NOMO-1 treated with dmso at 0.1 percent for 144 hours (cell line): ENCODE data around the gene MYEOV.

Source experiments
- DNase-seq: peaks from one replicate; lab custom pipeline; 2025; ENCODE audit not compliant: unreplicated experiment; lab: John Stamatoyannopoulos, UW

The MYEOV gene

DNA sequence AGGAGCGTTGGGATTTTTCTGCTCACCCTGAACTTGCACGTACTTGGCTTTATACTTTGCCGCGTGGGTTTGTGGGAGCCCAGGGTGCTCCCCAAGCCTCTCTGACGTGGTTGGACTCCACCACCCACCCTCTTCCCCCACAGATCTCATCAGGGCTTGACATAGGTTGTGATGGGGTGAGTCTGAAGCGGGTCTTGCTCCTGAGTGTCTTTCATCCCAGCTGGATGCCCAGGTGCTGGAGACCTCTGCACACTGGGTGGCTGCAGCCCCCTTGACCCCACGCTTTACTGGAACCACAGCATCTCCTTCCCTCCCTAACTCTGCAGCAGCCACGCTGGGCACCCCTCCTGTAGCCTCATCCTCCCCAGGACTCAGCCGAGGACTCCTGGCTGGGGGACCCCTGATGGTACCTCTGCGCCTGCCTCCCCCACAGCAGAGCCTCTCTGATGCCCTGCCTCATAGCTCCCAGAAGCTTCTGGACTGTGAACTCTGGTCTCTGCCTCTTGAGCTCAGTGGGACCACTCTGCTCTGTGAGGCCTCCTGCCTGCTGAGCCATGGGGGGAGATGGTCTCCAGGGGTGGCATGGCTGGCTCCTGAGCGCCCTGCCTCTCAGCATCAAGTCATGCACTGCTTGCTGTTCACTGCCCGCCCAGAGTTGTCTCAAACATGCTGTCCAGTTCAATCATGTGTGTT is 45.2 kb downstream of the MYEOV start:
- DNase-seq = no peak

DNA sequence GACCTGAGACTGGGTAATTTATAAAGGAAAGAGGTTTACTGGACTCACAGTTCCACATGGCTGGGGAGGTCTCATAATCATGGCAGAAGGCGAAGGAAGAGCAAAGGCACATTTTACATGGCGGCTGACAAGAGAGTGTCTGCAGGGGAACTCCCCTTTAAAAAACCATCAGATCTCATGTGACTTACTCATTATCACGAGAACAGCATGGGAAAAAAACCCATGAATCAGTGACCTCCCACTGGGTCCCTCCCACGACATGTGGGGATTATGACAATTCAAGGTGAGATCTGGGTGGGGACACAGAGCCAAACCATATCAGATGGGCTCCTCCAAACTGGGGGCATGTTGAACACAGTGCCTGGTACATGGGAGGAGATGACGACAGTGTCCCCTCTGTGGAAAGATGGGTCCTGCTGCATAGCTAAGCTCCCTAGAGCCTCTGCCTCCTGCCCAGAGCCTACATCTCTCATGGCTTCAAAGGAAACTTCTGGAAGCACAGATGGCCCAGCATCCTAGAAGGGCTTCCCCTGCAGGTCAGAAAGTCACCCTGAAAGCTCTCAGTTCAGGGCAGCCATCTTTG is 46.1 kb downstream of the MYEOV start:
- no peak for DNase-seq

DNA sequence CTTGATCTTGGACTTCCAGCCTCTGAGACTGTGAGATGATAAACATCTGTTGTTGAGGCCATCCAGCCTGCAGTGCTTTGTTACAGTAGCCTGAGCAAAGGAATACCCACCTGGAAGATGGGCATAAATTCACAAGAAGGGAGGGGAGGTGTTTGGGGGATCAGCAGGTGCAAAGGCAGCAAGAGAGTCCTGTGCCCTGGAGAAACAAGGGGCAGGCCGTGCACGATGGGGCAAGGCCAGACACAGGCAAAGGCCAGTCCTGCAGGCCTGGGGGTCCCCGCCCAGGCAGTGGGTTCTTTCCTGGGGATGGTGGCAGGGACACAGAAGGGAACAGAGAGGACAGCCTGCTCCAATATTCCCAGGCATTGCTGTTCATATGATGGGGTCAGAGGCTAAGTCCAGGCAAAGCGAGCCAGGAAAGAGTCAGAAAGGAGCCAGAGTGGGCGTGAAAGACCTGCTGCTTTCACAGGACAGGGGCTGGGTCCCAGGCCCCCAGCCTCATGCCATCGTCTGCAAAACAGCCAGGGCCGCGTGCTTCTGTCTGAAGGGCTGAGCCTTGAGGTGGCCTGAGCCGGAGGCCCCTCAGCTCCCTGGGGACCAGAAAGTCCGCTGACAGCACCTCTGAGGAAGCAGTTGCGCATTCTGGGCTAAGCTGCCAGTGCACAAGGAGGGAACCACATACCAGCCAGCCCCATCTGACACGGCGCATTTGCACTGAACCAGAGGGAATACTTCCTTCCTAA is 48.8 kb downstream of the MYEOV start:
- no peak for DNase-seq

DNA sequence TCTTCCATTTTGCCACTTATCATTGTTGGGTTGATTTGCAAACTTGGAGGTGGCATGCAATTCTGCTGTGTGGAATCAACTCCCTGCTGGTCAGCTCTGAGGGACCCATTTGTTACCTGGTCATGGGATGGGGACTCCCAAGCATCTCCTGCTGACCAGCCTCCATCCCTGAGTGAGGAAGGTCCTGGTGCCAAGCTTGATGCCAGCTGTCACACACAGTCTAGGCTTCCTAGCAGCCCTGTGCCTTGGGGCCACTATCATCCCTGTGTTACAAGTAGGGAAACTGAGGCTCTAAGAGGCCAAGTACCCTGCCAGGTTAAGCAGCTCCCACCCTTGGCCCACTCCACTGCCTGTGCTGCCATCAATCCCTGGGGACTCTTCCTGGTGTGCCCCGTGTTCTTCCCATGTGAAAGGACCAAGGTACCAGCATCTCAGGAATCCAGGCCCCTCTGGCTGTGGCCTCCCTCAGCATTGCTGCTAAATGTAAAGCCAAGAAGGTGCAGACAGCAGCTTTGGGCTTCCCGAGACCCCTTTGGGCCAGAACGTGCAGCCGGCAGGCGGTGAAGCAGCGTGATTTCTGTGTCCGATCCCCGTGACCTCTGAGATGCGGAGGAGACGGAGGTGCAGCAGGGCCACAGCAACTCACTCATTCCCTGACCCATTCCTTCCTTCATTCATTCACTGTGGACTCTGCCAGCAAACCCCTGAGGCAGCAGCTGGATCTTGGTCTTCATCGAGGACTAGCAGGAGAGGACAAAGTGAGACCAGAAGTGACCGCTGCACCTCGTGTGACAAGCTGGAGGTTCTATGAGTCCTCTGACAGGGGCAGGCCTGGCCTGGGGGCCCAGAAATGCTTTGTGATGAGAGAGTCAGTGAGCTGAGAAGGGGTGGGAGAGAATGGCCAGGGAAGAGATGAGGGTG is 49.7 kb downstream of the MYEOV start:
- DNase-seq = no peak

DNA sequence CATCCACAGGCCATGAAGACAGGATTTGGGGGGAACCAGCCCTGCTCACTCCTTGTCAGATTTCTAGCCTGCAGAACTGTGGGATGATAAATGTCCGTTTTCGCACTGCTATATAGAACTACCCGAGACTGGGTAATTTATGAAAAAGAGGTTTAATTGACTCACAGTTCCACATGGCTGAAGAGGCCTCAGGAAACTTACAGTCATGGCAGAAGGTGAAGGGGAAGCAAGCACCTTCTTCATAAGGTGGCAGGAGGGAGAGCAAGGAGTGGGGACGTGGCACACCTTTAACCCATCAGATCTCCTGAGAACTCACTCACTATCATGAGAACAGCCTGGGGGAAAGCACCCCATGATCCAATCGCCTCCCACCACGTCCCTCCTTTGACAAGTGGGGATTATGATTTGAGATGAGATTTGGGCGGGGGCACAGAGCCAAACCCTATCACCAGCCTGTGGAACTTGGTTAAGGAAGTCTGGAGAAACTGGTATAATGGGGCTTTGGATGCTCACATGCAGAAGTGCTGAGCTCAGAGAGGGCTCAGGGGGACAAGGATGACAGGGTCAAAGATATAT is 50.7 kb downstream of the MYEOV start:
- DNase-seq = no peak
